GM19099 (cell line): ENCODE data around the gene YY1.
A peak's percentile ranks its signal among the peaks of the same experiment; 100 is the strongest.

Experiments
- POLR2A ChIP-seq: IDR thresholded peaks from 3 replicates; pipeline ENCODE4 v1.6.1; 2011; ENCODE audit warnings: low read depth; ENCODE audit not compliant: insufficient read length; ENCODE audit errors: extremely low read depth

YY1 gene

GRCh38 chr14:100211893-100212292 lies 27.1 kb upstream of the YY1 start:
- TF ChIP-seq POLR2A, result no peak

GRCh38 chr14:100212476-100213333 lies 26.2 kb upstream of the YY1 start:
- TF ChIP-seq POLR2A, result no peak

GRCh38 chr14:100213587-100213955 lies 25.4 kb upstream of the YY1 start:
- TF ChIP-seq POLR2A, result no peak

- peak; percentile 89 for TF ChIP-seq POLR2A
Measured at GRCh38 chr14:100213956-100214769, 24.8 kb upstream of the YY1 start.

GRCh38 chr14:100214770-100215083 lies 24.2 kb upstream of the YY1 start:
- no peak for TF ChIP-seq POLR2A

- TF ChIP-seq POLR2A, result no peak
Measured at GRCh38 chr14:100215330-100215885, 23.5 kb upstream of the YY1 start.

- TF ChIP-seq POLR2A, result no peak
Measured at GRCh38 chr14:100219126-100219785, 19.7 kb upstream of the YY1 start.

GRCh38 chr14:100221533-100222223 lies 17.3 kb upstream of the YY1 start:
- peak; percentile 50 for TF ChIP-seq POLR2A

- no peak for TF ChIP-seq POLR2A
Measured at GRCh38 chr14:100222224-100223093, 16.5 kb upstream of the YY1 start.

- no peak for TF ChIP-seq POLR2A
Measured at GRCh38 chr14:100223332-100224201, 15.4 kb upstream of the YY1 start.

- TF ChIP-seq POLR2A, result no peak
Measured at GRCh38 chr14:100224229-100224866, 14.6 kb upstream of the YY1 start.

GRCh38 chr14:100225169-100225568 lies 13.8 kb upstream of the YY1 start:
- no peak for TF ChIP-seq POLR2A
